Epithelial cell of umbilical artery (primary cell): ENCODE results near the gene ZSWIM7. TPM values are rescaled to one million over a fixed set of nuclear protein-coding genes. Genes with fewer than 3 reads are reported as not detected.

Source experiments
- total RNA-seq: library from RNA; depleted of rRNA; stranded (reverse); fragments of >200 nt; gene quantifications from 2 replicates; pipeline ENCODE4 v1.2.3, GENCODE V29; 2014

The ZSWIM7 gene, protein sequence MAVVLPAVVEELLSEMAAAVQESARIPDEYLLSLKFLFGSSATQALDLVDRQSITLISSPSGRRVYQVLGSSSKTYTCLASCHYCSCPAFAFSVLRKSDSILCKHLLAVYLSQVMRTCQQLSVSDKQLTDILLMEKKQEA
- total RNA-seq = 18.1 and 24.7 TPM in 2 replicates

DNA sequence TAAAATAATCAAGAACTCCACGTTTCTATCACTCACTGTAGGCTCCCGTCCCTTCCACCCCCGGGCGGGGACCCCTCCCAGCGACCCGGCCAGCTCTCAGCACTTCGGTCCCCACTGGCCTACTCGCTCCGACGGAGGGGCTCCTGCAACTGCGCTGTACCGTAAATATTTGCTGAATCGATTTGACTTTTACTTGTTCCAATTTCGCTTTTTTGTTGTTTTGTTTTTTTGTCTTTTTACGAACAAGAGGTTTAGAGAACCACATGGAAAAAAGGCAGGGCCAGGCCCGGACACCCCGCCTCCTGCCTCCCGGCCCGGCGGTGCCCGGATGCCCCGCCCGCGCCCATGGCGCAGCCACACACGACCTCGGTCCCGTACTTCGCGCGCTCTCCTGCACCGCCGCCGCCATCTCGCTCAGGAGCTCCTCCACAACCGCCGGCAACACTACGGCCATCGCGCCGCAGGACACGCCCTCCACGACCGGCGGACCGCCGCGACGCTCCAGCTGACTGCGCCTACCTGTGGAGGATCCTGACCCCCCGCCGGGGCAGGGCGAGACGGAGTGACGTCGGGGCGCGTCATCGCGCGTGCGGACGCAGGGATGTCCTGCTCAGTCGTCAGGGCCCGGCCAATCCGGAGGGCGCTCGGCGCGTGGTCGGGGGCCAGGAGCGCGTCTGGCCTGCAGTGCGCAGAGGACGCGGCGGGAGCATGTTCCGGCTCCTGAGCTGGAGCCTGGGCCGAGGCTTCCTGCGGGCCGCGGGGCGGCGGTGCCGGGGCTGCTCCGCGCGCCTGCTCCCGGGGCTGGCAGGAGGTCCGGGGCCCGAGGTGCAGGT is at the start of gene ZSWIM7, which contains the start of gene TTC19:
Gene ZSWIM7, minus strand, starts transcription at position 564 of the 833 bp plus-strand sequence. Its CDS starts 110 bp downstream, at position 454.
Gene TTC19, plus strand, starts transcription at position 684 of the 833 bp plus-strand sequence. Its CDS starts 25 bp downstream, at position 709.

DNA sequence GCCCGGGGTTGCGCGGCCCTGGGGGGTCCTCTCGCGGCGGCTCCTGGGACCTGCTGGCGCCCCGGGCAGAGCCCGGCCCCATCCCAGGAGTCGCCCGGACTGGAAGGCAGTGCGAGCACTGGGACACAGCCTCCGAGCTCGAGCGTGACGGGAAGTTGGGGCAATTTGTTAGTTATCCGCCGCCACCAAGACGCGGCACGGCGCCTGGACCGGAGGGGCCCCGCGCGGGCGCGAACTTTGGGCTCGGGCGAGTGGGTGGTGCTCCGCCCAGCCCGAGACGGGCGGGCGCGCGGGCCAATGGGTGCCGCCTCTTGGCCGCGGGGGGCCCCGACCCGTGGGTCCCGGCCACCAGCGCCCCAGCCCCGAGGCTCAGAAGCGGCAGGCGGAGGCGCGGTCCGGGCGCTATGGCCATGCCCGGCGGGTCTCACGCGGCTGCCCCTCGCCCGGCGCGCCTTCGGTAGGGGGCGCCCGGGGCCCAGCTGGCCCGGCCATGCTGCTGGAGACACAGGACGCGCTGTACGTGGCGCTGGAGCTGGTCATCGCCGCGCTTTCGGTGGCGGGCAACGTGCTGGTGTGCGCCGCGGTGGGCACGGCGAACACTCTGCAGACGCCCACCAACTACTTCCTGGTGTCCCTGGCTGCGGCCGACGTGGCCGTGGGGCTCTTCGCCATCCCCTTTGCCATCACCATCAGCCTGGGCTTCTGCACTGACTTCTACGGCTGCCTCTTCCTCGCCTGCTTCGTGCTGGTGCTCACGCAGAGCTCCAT is 54.6 kb downstream of the ZSWIM7 start, which contains the start of gene ADORA2B:
Gene ADORA2B, plus strand, starts transcription at position 372 of the 768 bp plus-strand sequence. Its CDS starts 119 bp downstream, at position 491.

Other genes with a start within 250 kb of the ZSWIM7 start
- gene ADORA2B, start 54.6 kb downstream of the ZSWIM7 start, total RNA-seq = 11.4 and 19.3 TPM in 2 replicates
- 55.8 and 56.5 TPM in 2 replicates for gene TTC19, start 120 bp upstream of the ZSWIM7 start, total RNA-seq
- gene NCOR1, start 215.8 kb upstream of the ZSWIM7 start, total RNA-seq = 42.9 and 60.9 TPM in 2 replicates
- 10.5 and 15.9 TPM in 2 replicates for gene PIGL, start 217.5 kb upstream of the ZSWIM7 start, total RNA-seq